NB4 (cell line): ENCODE data around the gene SPRYD4.
"Not testable (repeated sequence)": the region's sequence is repeated elsewhere in the genome, so short reads cannot be mapped to it uniquely, and the experiment has no call there.

ENCODE experiments used
- DNase-seq: peaks from one replicate; pipeline ENCODE4 v3.0.0; 2010; ENCODE audit warnings: low read depth
- H3K4me3 ChIP-seq: one replicate; pipeline ENCODE4 v1.5.1; 2011; ENCODE audit warnings: mild to moderate bottlenecking, low read depth, low read length, moderate library complexity
- CTCF ChIP-seq: IDR thresholded peaks from one replicate; pipeline ENCODE4 v1.5.1; 2012; ENCODE audit warnings: low read depth, low read length
- MAX ChIP-seq: IDR thresholded peaks from 2 replicates; pipeline ENCODE4 v1.6.1; 2011; ENCODE audit warnings: low read depth, low read length
- MYC ChIP-seq: IDR thresholded peaks from 2 replicates; pipeline ENCODE4 v1.6.1; 2011; ENCODE audit warnings: low read depth, low read length
- POLR2A ChIP-seq: IDR thresholded peaks from 2 replicates; pipeline ENCODE4 v1.6.1; 2011; ENCODE audit warnings: mild to moderate bottlenecking; ENCODE audit not compliant: insufficient read length; ENCODE audit errors: extremely low read depth

SPRYD4 gene

GRCh38 chr12:56496704-56497103 lies 28.3 kb downstream of the SPRYD4 start:
- not testable (repeated sequence) for H3K4me3 ChIP-seq
- peak; percentile 38 for TF ChIP-seq CTCF
- peak; percentile 50 for DNase-seq

- not testable (repeated sequence) for DNase-seq, H3K4me3 ChIP-seq
These were observed 29.9 kb downstream of the SPRYD4 start for GRCh38 chr12:56498126-56498902.

- H3K4me3 ChIP-seq, DNase-seq: not testable (repeated sequence)
These were observed 31.1 kb downstream of the SPRYD4 start for GRCh38 chr12:56499452-56499851.

- H3K4me3 ChIP-seq, DNase-seq: not testable (repeated sequence)
These were observed 31.5 kb downstream of the SPRYD4 start for GRCh38 chr12:56499879-56500278.

- no peak overlapping the region for H3K4me3 ChIP-seq
- no peak for DNase-seq
- TF ChIP-seq MAX (no peak), CTCF (no peak), POLR2A (no peak), MYC (no peak)
These were observed 42.4 kb downstream of the SPRYD4 start for GRCh38 chr12:56510786-56511185.

- DNase-seq, H3K4me3 ChIP-seq: not testable (repeated sequence)
These were observed 45.6 kb downstream of the SPRYD4 start for GRCh38 chr12:56514014-56514318.

GRCh38 chr12:56517854-56518253 lies 49.5 kb downstream of the SPRYD4 start:
- H3K4me3 ChIP-seq, result no peak overlapping the region
- TF ChIP-seq MYC, result no peak
- TF ChIP-seq POLR2A, result no peak
- DNase-seq, result no peak

- no peak for TF ChIP-seq CTCF
- no peak for TF ChIP-seq POLR2A
- no peak for TF ChIP-seq MAX
- TF ChIP-seq MYC, result no peak
These were observed 50.2 kb downstream of the SPRYD4 start for GRCh38 chr12:56518570-56518969.

GRCh38 chr12:56520048-56520447 lies 51.7 kb downstream of the SPRYD4 start:
- DNase-seq, result no peak
- H3K4me3 ChIP-seq, result no peak overlapping the region
- no peak for TF ChIP-seq CTCF
- TF ChIP-seq POLR2A, result no peak

More at GRCh38 chr12:56518570-56518969, 50.2 kb downstream of the SPRYD4 start:
- no peak for DNase-seq
- H3K4me3 ChIP-seq, result no peak overlapping the region
